GM12878 (cell line): Measurements from ENCODE around the gene ACHE. TPM values are rescaled to one million over a fixed set of nuclear protein-coding genes. Genes with fewer than 3 reads are reported as not detected.

Experiments
- CTCF ChIP-seq, 3 experiments: IDR thresholded peaks in 2 of 3; conservative IDR thresholded peaks in 1 of 3; 2 replicates each; pipeline ENCODE4 v1.5.1; 2011; ENCODE audit warnings: low read depth in 3 of 3, low read length in 3 of 3, mild to moderate bottlenecking in 3 of 3, control low read depth in 2 of 3, moderate library complexity in 2 of 3, inconsistent platforms in 1 of 3, mixed read lengths in 1 of 3; ENCODE audit not compliant: control insufficient read depth in 2 of 3, insufficient read depth in 1 of 3; ENCODE audit errors: extremely low read depth in 1 of 3
- EED ChIP-seq: sonication (generic); IDR thresholded peaks from 2 replicates; pipeline ENCODE4 v1.6.1; 2016; ENCODE audit warnings: antibody characterized with exemption, low read depth
- EP300 ChIP-seq, 2 experiments: fragments of 150-350 bp in 1 of 2; IDR thresholded peaks; 2 replicates each; pipeline ENCODE4 v1.6.1; 2011 to 2012; ENCODE audit warnings: low read depth in 2 of 2, low read length in 2 of 2, borderline replicate concordance in 1 of 2, improper control_type of control experiment in 1 of 2, inconsistent platforms in 1 of 2; ENCODE audit not compliant: control insufficient read depth in 1 of 2
- HDAC6 ChIP-seq: fragments of 200-600 bp; sonication (generic); IDR thresholded peaks from one replicate; pipeline ENCODE4 v1.8.0; 2017; ENCODE audit warnings: antibody characterized with exemption; ENCODE audit not compliant: unreplicated experiment
- IRF5 ChIP-seq: fragments of 450-650 bp; IDR thresholded peaks from 2 replicates; pipeline ENCODE4 v1.6.1; 2017; ENCODE audit warnings: borderline replicate concordance
- MAX ChIP-seq: IDR thresholded peaks from 2 replicates; pipeline ENCODE4 v1.6.1; 2012; ENCODE audit warnings: low read depth, low read length, improper control_type of control experiment
- PAX5 ChIP-seq: IDR thresholded peaks from 2 replicates; pipeline ENCODE4 v1.6.1; 2011; ENCODE audit warnings: low read depth, low read length, borderline replicate concordance
- POLR2A ChIP-seq: IDR thresholded peaks from 2 replicates; pipeline ENCODE4 v1.6.1; 2011; ENCODE audit warnings: low read depth, mild to moderate bottlenecking, low read length
- SIX5 ChIP-seq: IDR thresholded peaks from 2 replicates; pipeline ENCODE4 v1.6.1; 2011; ENCODE audit warnings: mild to moderate bottlenecking, low read depth, low read length, moderate library complexity; ENCODE audit not compliant: severe bottlenecking
- SPI1 ChIP-seq: IDR thresholded peaks from 2 replicates; pipeline ENCODE4 v1.6.1; 2011; ENCODE audit warnings: low read depth, mild to moderate bottlenecking, low read length, moderate library complexity, borderline replicate concordance; ENCODE audit not compliant: insufficient read depth
- TAF1 ChIP-seq: IDR thresholded peaks from 2 replicates; pipeline ENCODE4 v1.6.1; 2011; ENCODE audit warnings: mild to moderate bottlenecking, low read depth, low read length, borderline replicate concordance
- TCF12 ChIP-seq: IDR thresholded peaks from 2 replicates; pipeline ENCODE4 v1.6.1; 2011; ENCODE audit warnings: low read depth, mild to moderate bottlenecking, low read length
- ZBTB40 ChIP-seq: fragments of 450-650 bp; IDR thresholded peaks from 2 replicates; pipeline ENCODE4 v1.6.1; 2016; ENCODE audit warnings: mild to moderate bottlenecking, moderate library complexity, borderline replicate concordance
- ZNF592 ChIP-seq: fragments of 450-650 bp; IDR thresholded peaks from 2 replicates; pipeline ENCODE4 v1.6.1; 2017; ENCODE audit warnings: mild to moderate bottlenecking, moderate library complexity
- polyA plus RNA-seq, 11 experiments: library from polyadenylated mRNA; depleted of rRNA in 4 of 11; unstranded in 6 of 11; stranded (reverse) in 5 of 11; fragments of >200 nt; fragmentation: Nextera tagmentation in 4 of 11; fragmentation: Illumina TruSeq in 1 of 11; extraction: Ambion mirVana in 4 of 11; extraction: Trizol in 1 of 11; gene quantifications; 1 replicate in 1 of 11; 2 replicates in 10 of 11; pipeline versions ENCODE4 v1.2.1 to v1.2.3, GENCODE V29; 2011 to 2016; ENCODE audit warnings: inconsistent platforms in 2 of 11, missing spikeins in 2 of 11, low read depth in 1 of 11
- total RNA-seq, 4 experiments: library from RNA; depleted of rRNA in 3 of 4; stranded (reverse); fragments of >200 nt in 3 of 4; fragmentation: Illumina TruSeq in 1 of 4; extraction: Trizol in 1 of 4; gene quantifications; 2 replicates each; pipeline versions ENCODE4 v1.2.1 to v1.2.3, GENCODE V29; 2013 to 2021

ACHE gene
- total and polyA plus RNA-seq, 10 of the 15 experiments (the other 5 are each of a cell fraction or from before 2014, with no cell fraction given) = 0.07 to 5.1 (median 2.3) TPM; not detected in 1

GRCh38 chr7:100887516-100888290 lies 8.0 kb downstream of the ACHE start (continued):
- TF ChIP-seq ZNF592 = no peak
- no peak for TF ChIP-seq IRF5
- TF ChIP-seq SIX5 = no peak
- 0 out of 4 replicates have a peak, but pooled peaks of 1 of the 2 experiments have one; percentile 47 for TF ChIP-seq EP300 (IDR thresholded peaks at IDR 0.05; ENCODE audit: borderline replicate concordance in 1 of 2, control insufficient read depth in 1 of 2, low read depth in 2 of 2, low read length in 2 of 2)
- peak; percentile 73; the same call in 1 of the 2 replicates for TF ChIP-seq ZBTB40
- TF ChIP-seq TAF1 = peak; percentile 59; the same call in 1 of the 2 replicates
- TF ChIP-seq CTCF (IDR thresholded peaks at IDR 0.05 in 2 of 3, conservative IDR thresholded peaks at IDR 0.05 in 1 of 3; ENCODE audit: control insufficient read depth in 2 of 3, extremely low read depth in 1 of 3, insufficient read depth in 1 of 3, low read depth in 3 of 3, low read length in 3 of 3) = no peak
- TF ChIP-seq POLR2A = peak; percentile 62
- peak; percentile 38; the same call in 1 of the 2 replicates for TF ChIP-seq MAX
- TF ChIP-seq TCF12 = 0 out of 2 replicates have a peak, but pooled peaks have one; percentile 3
- TF ChIP-seq SPI1 = peak; percentile 99
- TF ChIP-seq PAX5 = 0 out of 2 replicates have a peak, but pooled peaks have one; percentile 9
- 0 out of 2 replicates have a peak, but pooled peaks have one; percentile 0 for TF ChIP-seq EED
- TF ChIP-seq HDAC6 = no peak
